Esophagus squamous epithelium (tissue), 4 donors: Measurements from ENCODE around the gene PANK4.
"Not testable (repeated sequence)": the region's sequence is repeated elsewhere in the genome, so short reads cannot be mapped to it uniquely, and the experiment has no call there.

Source experiments
- POLR2A ChIP-seq, 4 donors: fragments of 450-650 bp; IDR thresholded peaks; one replicate each; pipeline ENCODE4 v1.6.1; 2017; ENCODE audit warnings: antibody characterized with exemption in 4 of 4, mild to moderate bottlenecking in 4 of 4, moderate library complexity in 3 of 4
- TF ChIP-seq, protein P1 (sequence below), 6 experiments: fragments of 450-650 bp in 4 of 6; fragments of 200-600 bp in 2 of 6; sonication (generic) in 2 of 6; IDR thresholded peaks; one replicate each; pipeline ENCODE4 v1.5.1; 2016 to 2019; ENCODE audit warnings: antibody characterized with exemption in 6 of 6, mild to moderate bottlenecking in 4 of 6, moderate library complexity in 4 of 6

DNA sequence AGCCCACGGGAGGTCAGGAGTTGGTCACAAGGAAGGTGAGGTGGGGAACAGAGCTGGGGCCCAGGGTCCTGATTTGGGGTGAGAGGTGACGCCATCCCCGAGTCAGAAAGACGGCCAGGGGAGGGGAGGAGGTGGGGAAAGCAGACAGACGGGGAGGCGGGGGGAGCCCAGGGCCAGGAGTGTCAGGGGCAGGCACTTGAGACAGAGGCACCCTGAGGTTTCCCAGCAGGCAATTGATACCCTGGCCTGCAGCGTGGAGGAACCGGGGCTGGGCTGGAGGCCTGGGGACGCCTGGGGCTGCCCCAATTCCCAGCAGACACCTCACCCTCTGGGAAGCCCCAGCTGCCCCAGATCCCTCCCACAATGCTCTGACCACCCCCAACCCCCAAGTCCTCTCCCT lies 26.7 kb upstream of the PANK4 start:
- not testable (repeated sequence) for TF ChIP-seq POLR2A (IDR thresholded peaks at IDR 0.05)
- TF ChIP-seq, protein P1, sequence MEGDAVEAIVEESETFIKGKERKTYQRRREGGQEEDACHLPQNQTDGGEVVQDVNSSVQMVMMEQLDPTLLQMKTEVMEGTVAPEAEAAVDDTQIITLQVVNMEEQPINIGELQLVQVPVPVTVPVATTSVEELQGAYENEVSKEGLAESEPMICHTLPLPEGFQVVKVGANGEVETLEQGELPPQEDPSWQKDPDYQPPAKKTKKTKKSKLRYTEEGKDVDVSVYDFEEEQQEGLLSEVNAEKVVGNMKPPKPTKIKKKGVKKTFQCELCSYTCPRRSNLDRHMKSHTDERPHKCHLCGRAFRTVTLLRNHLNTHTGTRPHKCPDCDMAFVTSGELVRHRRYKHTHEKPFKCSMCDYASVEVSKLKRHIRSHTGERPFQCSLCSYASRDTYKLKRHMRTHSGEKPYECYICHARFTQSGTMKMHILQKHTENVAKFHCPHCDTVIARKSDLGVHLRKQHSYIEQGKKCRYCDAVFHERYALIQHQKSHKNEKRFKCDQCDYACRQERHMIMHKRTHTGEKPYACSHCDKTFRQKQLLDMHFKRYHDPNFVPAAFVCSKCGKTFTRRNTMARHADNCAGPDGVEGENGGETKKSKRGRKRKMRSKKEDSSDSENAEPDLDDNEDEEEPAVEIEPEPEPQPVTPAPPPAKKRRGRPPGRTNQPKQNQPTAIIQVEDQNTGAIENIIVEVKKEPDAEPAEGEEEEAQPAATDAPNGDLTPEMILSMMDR (IDR thresholded peaks at IDR 0.05): not testable (repeated sequence)
